ENCODE data around the gene SPECC1.
"Not testable (repeated sequence)": the region's sequence is repeated elsewhere in the genome, so short reads cannot be mapped to it uniquely, and the experiment has no call there.

SPECC1 gene

DNA sequence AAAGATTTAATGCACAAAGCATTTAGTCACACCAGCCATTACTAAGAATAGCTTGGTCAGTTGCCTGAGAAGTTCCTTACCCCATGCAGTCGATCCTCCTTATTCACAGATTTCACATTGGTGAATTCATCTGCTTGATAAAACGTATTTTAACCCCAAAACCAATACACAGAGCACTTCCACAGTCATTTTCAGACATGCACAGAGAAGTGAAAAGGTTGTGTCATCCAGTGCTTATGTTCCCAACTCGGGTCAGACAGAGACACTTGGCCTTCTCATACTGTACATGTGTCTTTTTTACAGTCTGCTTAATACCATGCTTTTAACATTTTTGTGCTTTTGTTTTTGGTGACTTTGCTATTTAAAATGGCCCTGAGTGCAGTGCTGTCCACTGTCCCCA, 219.7 kb downstream of the SPECC1 start:
- TF ChIP-seq CTCF (conservative IDR thresholded peaks at IDR 0.05), result no peak

DNA sequence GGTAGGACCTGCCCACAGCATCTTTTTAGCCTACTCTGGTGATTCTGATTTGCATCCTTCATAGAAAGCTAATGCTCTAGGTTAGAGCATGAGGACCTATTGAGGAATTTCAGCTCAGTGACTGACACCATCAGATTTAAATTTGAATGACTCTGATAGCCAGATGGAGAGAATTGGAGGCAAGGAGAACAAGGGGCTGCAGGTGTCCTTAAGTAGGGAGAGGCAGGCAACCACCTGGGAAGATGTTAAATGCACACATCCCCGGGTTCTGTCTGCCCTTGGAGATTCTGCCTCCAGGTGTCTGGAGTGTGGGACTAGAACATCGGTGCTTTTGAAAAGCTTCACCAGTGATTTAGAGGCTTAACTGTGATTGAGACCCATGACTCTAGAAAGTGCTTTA, 221.8 kb downstream of the SPECC1 start:
- TF ChIP-seq CTCF (conservative IDR thresholded peaks at IDR 0.05), result no peak
- H3K27ac ChIP-seq, result no peak overlapping the region

More for the DNA sequence above, 219.7 kb downstream of the SPECC1 start:
- H3K27ac ChIP-seq, result no peak overlapping the region

DNA sequence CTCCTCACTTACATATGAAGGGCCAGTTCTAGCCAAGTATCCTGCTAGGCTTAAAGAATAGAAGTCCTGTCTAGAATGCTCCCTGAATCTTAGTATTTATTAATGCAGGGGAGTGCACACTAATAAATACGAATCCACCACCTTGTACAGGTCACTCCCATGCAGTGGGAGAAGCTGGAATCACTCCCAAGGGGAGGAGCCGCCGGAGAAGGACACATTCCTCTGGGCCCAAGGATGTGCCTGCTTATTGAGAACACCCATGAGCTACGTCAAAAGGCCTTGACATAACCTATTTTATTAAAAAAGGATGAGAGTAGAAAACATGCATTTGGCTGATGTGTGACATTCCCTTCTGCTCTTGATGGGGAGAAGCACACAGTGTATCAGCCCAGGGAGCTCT, 223.5 kb downstream of the SPECC1 start:
- TF ChIP-seq CTCF (conservative IDR thresholded peaks at IDR 0.05), result no peak
- no peak overlapping the region for H3K27ac ChIP-seq

DNA sequence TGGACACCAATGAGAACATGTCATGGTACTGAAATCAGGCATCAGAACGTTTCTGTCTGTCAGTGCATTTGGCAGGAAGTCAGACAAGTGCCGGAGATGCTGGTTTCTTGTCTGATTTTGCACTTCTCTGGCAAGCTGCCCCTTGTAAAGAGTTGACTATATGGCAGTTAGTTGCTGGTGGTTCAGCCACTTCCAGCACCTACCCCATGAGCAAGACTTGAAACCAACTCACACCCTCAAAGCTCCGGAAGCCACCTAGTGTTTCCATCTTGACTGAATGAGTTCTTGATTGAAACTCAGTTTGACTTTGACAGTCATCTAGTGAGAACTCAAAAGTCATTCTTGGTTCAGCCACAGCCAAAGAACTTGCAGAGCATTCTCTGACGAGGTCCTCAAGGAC, 225.1 kb downstream of the SPECC1 start:
- H3K27ac ChIP-seq, result no peak overlapping the region
- no peak for TF ChIP-seq CTCF (conservative IDR thresholded peaks at IDR 0.05)

DNA sequence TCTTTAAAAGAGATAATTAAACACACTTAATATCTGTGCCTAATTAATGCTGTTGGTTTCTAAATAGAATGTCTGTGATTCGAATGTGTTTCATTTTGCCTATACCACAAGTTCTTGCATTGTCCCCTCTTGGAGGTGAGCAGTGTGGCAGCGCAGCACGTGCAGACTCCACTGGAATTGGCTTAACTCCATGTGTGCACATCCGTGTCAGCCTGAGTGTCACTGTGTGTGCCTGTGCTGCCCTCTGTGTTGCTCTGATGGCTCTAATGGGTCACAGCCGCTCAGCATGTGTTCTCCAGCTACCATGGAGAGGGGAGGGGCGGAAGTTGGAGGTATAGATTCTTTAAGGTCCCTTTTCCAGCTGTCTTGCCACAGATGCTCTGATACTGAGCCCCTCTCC, 226.6 kb downstream of the SPECC1 start:
- no peak overlapping the region for H3K27ac ChIP-seq
- 0 out of 2 replicates have a peak, but pooled peaks have one; percentile 11 for TF ChIP-seq CTCF (conservative IDR thresholded peaks at IDR 0.05)

GRCh38 chr17:20236578-20237227, 227.5 kb downstream of the SPECC1 start:
- H3K27ac ChIP-seq, result no peak overlapping the region
- TF ChIP-seq CTCF (conservative IDR thresholded peaks at IDR 0.05), result no peak

GRCh38 chr17:20239776-20240175, 230.6 kb downstream of the SPECC1 start:
- not testable (repeated sequence) for H3K27ac ChIP-seq

- H3K27ac ChIP-seq, result no peak overlapping the region
- no peak for TF ChIP-seq CTCF (conservative IDR thresholded peaks at IDR 0.05)
These were observed 232.7 kb downstream of the SPECC1 start for GRCh38 chr17:20241855-20242254.

All from VCaP (cell line).